Superior temporal gyrus (tissue), 1 donor: ENCODE results near the gene FBXO41.
A peak's percentile ranks its signal among the peaks of the same experiment; 100 is the strongest.

Source experiments
- DNase-seq: peaks from one replicate; pipeline ENCODE4 v3.0.0-alpha.2; 2016; ENCODE audit errors: extremely low spot score

The FBXO41 gene

DNA sequence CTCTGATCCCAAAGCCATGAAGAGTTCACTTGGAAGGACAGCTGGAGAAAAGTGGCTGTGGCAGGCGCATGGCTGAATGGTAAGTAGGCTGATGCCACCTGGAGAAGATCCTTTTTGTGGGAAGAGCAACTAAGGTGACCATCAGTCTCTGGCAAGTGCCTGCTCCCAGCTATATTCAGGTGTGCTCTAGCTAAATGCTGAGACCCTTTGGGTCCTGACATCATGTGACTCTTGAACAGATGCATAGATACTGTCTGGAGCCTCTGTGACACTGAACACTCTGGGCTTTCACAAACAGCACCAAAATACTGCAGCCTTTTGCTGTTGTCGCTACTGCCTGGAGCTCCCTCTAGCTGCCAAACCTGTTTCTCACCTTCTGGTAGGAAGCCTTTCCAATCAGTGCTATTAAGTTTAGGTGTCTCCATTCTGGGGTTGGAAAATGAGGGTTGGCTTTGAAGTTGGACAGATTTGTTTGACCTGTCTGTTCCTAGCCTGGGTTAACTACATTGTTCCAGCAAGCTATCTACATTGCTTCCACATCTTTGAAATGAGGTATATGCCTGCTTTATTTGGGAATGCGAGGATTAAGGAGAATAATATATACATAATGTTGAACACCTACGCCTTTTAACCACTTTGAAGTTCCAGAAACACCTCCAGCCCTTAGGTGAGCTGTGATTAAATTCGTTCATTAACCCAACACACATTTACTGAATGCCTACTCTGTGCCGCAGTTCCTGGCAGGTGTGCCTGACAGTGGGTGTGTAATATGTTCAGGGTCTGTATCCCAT, 6.0 kb upstream of the FBXO41 start:
- DNase-seq: peak; percentile 74

DNA sequence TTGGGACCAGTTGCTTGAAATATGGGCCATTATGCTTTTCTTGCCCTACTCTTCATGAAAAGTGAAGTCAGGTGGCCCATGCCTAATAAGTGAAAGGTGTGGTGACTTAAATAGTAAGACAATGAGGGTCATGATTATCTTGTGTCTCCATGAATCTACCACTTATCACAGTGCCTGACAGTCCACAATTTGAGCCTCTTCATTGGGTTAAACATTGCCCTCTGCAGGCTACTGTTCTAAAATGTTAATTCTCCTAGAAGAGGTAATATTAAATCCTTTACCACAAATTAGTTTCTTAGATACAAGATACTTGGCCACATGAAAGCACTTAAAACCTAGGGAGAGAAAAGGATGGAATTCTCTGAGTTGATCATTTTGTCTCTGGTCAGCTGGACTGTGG, 5.0 kb upstream of the FBXO41 start:
- DNase-seq: no peak

DNA sequence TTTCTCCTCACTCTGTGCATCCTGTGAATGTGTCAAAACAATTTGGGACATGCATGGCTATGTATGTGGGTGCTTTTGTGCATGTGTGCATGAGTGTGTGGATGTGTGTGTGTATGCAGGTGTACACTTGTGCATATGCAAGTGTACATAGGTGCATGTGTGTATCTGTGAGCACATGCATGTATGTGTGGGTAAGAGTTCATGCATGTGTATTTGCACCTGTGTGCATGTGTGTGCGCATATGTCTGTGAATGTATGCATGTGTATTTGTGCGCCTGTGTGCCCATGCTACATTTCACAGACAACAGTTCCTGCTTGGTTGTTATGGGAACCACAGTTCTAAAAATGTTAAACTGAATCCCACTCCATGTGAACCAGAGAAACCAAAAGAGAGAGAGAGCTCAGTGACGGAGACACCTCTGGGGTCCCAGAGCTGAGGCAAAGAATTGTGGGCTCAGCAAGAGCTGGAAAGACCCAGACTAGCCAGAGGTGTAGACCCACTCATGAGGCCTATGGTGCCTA, 1.9 kb upstream of the FBXO41 start:
- no peak for DNase-seq

DNA sequence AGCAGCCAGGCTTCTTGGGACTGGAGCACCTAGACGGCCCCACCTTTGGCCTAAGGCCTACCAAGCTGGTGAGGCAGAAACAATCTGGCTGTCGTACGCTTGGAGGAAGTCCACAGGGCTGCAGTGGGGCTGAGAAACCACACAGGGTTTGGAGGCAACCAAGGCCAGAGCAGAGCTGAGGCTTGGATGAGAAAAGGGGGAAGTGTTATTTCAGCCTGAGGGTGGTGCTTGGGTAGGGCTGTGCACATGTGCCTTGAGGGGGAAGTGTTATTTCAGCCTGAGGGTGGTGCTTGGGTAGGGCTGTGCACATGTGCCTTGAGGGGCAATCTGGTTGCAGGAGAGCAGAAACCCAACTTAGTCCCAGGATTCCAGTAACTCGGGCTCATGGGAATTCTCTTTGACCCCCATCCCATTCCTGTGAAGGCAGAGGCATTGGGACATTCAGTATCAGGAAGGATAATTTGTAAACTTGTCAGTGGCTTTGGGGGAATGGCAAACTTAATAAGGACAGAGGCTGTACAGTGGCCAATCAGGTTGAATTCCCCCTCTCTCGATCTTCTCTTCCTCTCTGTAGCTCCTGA, 971 bp upstream of the FBXO41 start:
- no peak for DNase-seq

DNA sequence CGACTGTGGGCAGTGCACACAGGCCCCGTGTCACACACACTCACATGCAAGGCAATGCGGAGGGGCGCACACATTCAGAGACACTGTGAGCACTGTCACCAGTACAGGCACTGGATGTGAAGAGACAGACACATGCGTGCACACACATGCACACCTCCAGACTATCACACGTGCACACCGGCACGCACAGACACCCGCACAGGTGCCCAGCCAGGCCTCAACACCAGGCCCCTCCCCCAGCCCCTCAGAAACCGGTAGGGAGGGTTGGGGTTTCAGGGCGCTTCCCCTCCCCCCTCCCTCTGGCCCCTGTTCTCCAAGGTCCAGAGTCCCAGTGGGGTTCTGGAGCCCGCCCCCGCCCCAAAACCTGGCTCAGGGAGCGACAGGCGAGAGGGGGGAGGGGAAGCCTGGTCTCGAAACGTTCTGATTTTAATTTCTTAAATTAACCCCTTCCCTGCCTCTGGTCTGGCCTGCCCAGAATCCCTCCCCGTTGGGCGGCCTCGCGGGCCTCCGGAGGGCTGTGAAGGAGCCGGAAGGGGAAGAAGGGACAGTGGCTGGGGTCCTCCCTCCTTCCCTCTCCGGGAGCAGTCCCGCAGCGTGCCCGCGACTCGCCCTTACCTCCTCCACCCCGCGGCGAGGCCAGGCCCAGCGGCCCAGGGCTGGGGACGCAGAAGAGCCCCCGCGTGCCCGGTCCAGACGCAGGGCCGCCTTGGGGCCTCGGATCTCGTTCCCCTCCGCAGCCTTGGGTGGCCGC, 558 bp downstream of the FBXO41 start:
- DNase-seq: no peak

DNA sequence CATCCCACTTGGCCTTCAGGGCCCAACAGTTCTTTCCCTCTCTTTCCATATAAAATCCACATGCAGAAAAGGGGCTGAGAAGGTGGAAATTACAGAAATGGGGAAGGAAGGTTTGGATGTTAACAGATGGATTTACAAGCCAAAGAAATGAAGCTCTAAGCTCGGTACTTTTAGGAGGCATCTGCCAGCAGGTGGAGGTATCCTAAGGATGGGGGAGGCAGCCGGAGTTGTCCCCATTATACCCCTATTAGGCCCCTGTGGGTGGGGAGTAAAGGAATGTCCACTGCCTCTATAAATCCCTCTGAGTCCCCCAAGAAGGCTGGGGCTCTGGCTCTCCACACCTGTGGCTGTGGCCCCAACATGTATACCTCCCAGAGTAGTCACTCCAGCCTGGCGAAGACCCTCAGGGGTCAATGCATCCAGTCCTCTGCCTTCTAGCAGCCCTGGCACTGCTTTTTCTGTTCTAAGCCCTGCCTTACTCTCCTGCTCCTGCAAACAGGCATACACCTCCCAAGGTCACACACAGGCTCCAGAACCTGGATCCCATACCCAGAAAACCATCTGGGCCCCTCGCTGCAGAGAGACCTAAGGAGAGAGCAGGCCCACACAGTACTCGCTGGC, 1.2 kb downstream of the FBXO41 start:
- DNase-seq: no peak

DNA sequence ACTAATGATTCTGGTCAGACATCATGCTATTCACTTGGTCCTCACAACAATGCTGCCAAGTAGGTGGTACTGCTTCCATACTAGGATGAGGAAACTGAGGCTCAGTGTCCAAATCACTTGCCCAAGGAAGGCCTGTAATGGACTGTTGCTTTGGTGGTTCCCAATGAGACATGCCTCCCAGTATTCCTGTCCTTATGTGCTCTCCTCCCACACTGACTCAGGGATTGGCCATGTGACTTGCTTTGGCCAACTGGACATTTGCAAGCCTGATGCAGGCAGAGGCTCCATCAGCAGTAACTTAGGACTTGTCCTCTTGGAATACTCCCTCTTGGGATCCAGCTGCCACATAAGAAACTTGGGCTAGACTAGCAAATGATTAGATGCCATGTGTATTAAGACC, 3.0 kb downstream of the FBXO41 start:
- DNase-seq: no peak

DNA sequence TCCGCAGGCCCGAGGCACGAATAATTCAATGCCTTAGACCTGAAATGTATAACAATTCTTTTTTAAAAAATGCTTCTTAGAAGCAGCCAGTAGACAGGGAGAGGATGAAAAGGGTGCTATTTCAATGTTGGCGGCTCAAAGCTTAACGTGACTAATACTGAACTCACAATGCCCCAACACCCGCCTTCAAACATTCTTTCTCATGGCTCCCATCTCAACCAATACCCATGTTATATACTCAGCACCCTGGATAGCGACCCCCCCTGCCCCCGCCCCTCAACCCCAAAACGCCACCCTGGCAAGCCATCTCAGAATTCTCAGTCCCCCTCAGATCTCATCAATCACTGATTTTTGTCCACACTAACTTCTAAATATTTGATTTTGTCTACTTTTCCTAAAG, 4.4 kb downstream of the FBXO41 start:
- DNase-seq: no peak

DNA sequence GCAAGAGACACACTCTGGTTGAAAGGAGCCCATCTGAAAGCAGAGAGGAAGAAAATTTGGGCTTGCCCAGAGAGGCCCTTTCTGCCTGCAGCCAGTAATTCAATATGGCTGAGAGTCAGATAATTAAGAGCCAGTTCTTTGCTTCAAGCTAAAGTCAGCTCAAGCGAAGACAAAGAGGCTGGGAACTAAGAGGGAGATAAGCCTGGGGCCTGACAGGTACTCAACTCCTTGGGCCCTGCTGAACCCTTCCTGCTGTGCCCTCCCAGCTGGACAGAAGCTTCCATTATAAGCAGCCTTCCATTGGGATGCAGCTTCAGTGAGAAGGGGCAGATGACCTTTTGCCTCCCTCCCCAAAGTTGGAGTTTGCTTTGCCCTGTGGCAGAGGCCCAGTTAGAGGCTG, 12.0 kb downstream of the FBXO41 start:
- no peak for DNase-seq

DNA sequence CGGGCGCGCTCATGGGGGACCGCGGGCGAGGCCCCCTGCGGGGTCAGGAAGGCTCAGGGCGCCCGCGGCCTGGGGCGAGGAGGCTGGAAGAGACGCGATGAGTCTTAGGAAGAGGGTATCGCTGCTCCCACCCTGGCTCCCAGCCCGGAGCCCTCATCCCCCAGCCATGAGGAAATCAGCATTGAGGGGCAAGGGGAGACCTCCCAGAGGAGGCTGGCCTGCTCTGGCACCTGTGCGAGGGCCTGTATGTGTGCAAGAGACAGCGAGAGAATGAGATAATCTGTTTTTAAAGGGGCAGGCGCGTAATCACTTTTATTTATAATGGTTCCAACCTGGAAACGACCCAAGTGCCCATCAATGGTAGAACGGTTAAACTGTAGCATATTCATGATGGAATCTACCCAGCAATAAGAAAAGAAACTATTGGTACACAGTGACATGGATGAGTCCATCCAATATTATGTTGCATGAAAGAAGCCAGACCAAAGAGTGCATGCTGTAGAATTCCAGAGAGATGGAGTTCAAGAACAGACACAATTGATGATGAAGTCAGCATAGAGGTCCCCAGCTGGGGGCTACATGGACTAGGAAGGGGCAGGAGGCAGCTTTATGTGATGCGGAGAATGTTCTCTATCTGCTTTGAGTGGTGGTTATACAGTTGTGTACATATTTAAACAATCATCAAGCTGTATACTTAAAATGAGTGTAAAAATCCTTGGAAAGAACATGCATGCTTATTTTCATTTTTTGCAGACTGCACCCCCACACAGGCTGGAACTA, 14.4 kb downstream of the FBXO41 start:
- no peak for DNase-seq

DNA sequence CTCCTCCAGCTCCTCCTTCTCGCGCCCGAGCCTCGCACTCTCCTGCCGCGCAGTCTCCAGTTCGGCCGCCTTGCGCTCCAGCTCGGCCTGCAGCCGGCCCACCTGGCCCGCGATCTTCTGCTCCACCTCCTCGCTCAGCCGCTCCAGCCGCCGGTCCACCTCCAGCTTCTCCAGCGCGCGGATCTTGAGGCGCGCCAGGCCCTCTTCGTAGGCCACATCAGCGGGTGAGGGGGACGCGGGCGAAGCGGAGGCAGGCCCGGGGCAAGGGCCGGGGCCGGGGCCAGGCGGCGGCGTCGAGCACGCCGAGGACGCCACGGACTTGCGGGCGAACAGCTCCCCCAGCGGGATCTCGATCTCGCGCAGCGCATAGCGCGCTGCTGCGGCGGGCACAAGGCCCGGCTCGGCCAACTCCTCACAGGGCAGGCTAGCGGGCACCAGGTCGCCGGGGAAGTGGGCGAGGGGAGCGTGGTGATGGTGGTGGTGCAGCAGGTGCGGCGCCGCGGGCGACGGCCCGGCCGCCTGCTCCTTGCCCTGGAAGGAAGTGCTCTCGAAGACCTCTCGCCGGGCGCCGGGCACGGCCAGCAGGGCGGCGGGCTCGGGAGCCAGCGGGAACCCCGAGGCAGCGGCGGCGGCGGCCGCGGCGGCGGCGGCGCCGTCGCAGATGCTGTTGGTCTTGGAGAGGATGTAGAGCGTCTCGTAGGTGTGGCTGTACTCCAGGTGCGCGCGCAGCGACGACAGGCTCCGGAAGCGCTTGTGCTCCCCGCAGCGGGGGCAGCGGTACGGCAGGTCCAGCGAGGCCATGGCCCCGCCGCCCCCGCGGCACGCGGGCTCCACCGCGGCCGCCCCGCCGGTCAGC, 15.2 kb downstream of the FBXO41 start:
- no peak for DNase-seq

DNA sequence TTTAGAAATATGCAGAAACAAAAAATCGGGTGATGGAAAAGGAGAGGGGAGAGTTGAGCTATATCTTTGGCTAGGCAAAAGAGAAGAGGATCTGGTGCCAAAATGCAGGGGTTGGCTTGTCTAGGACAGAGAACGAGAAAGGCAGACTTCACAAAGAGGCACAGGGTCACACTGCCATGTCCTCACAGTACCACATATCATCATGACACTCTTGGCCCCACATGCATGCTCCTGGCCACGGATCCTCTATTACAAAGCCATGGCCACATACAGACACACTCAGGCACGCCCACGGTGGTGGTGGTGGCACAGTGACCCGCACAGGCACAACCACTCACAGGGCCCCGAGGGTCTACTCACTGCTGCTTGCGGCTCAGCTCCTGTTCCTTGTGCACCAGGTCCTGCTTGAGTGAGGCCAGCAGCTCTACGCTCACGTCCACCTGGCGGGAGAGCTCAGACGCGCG, 15.9 kb downstream of the FBXO41 start:
- DNase-seq: no peak

DNA sequence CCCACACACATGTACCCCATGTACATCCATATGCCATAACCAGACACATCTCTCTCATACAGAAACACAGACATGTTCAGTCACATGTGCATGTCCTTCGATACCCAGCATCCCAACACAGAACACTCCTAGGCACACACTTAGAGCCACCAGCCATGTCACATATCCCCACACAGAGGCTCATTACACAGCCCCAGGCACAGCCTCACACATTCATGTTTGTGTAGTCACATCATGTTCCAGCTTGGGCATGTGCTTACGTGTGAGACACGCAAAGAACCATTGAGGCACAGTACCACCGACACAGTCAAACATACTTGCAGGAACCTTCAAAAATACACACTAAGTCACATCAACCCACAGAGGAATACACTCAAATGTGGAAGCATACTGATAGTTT, 17.3 kb downstream of the FBXO41 start:
- no peak for DNase-seq

DNA sequence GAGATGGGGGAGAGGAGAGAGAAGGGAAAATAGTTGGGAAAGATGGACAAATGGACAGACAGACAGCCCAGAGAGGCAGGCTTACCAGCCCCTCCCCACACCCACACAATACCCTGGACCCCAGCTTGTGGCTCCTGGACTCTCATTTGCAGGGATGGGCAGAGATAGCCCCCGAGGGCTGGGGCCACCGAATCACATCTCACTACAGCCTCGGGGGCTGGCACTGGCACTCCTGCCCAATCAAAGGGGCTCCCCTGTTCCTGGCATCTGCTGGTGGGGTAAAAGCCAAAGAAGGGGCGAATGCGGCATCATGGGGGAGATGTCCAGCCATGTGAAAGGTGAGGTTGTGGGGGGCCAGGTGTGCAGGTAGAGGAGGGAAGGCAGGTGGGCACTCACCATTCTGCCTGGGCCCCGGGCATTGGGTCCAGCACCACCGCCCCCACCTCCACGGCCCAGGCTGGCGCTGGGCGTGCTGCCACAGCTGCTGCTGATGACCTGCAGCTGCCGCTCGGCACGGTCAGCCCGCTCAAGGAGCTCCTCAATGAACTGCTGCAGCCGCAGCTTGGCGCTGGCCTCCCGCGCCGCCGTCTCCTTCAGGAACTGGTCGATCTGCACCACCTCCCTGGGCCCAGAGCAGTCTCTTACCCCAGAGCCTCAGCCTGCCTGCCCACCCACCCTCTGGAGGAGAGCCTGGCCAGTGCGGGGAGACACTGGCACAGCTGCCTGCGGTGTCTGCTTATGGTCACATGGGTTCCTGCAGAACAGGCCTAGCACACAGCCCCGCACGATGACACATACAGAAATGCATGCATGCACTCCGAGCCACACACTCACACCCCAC, 18.0 kb downstream of the FBXO41 start:
- DNase-seq: no peak

DNA sequence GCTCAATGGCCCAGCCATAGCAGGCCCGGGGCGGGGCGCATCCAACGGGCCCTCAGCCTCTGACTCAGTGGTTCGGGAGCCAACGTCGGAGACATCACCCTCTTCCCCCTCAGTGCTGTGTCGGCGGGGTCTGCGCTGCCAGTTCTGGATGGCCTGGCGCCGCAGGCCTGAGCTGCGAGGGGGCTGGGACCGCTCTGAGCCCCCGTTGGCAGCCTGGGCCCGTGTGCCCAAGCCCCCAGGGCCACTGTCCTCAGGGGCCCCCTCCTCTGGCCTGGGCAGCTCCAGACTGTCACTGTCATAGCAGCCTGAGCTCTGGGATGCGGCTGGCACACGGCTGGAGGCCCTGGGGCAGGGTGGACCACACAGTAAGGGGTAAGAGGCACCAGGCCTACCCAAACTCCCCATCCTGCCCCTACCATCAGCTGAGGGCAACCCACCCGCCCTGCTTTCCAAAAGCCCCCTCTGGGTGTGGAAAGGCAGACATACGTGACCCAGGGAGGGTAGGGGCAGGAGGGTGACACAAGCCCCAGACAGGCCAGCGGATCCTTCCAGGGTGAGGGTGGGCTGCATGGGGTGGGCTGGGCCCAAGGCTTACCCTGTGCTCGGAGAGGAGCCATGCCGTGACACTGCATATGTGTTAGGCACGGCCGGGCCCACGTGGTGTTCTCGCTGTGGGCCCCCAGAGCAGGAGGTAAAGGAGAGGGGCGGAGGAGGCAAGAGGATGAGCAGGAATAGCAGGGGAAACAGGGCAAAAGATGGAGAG, 18.8 kb downstream of the FBXO41 start:
- DNase-seq: no peak

DNA sequence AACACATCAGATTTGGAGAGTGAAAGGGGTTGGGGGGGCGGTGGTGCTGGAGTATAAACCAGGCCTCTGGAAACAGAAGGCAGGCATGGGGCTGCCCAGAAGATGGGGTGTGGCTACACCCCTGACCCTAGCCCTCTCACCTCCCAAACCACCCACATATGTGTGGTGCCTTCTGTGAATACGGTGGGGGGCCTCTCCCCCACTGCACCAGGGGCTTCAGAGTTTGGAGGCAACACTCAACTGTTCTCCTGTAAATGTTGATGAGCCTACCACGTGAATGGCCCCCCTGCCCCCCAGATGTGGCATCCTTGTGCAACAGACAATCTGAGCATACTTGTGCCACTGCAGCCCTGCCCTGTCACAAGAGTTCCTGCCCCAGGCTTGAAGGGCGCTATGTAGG, 19.5 kb downstream of the FBXO41 start:
- no peak for DNase-seq

DNA sequence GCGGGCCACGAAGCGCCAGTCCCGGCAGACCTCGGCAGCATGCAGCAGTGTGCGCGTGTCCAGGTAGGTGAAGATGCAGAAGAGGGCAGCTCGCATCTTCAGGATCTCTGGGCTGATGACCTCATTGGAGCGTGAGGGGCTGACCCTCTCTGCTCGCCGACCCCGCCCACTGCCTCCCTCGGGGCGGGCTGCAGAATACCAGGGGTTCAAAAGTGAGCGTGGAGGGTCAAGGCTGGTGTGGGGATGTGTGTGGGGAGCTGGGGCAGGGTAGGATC, 20.0 kb downstream of the FBXO41 start:
- no peak for DNase-seq

DNA sequence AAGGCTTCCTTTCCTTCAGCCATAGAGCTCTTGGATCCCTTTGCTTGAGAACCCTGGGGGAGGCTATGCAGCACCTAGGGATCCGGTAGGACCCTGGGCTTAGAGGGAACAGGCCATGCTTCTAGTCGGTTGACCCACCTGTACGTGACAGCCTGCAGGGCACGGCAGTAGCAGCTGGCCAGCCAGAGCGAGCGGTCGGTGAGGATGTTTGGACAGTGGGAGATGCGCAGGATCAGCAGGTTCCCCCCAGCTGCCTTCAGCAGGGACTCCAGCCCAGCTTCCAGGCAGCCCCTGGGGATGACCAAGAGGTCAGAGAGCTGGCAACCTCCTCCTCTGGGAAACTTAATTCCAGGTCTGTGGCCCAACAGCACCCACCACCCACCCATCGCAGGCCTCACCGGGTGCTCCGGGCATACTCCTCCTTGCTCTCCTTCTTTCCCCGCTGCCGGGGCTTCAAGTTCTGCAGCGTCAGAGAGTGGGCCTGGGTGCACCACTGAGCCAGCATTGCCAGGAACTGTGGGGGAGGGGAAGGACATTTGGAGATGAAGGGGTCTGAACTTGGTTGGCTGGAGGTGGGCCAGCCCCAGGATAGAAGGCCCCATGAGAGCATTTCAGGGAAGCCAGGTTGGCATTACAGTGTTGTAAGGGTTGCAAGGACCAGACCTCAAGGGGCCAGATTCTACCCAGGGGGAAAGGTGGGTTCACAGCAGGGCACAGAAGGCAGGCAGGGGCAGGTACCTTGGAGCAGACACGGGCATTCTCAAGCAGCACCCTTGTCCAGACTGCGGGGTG, 20.5 kb downstream of the FBXO41 start:
- DNase-seq: no peak
